GM21825 (cell line): Measurements from ENCODE around the gene GRAMD4.

Experiments
- ATAC-seq: cut with Tn5 transposase; IDR thresholded peaks from one replicate; pipeline ENCODE4 v1.9.1; 2021; ENCODE audit warnings: mild to moderate bottlenecking, moderate library complexity; ENCODE audit not compliant: unreplicated experiment

GRAMD4 gene, protein sequence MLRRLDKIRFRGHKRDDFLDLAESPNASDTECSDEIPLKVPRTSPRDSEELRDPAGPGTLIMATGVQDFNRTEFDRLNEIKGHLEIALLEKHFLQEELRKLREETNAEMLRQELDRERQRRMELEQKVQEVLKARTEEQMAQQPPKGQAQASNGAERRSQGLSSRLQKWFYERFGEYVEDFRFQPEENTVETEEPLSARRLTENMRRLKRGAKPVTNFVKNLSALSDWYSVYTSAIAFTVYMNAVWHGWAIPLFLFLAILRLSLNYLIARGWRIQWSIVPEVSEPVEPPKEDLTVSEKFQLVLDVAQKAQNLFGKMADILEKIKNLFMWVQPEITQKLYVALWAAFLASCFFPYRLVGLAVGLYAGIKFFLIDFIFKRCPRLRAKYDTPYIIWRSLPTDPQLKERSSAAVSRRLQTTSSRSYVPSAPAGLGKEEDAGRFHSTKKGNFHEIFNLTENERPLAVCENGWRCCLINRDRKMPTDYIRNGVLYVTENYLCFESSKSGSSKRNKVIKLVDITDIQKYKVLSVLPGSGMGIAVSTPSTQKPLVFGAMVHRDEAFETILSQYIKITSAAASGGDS

DNA sequence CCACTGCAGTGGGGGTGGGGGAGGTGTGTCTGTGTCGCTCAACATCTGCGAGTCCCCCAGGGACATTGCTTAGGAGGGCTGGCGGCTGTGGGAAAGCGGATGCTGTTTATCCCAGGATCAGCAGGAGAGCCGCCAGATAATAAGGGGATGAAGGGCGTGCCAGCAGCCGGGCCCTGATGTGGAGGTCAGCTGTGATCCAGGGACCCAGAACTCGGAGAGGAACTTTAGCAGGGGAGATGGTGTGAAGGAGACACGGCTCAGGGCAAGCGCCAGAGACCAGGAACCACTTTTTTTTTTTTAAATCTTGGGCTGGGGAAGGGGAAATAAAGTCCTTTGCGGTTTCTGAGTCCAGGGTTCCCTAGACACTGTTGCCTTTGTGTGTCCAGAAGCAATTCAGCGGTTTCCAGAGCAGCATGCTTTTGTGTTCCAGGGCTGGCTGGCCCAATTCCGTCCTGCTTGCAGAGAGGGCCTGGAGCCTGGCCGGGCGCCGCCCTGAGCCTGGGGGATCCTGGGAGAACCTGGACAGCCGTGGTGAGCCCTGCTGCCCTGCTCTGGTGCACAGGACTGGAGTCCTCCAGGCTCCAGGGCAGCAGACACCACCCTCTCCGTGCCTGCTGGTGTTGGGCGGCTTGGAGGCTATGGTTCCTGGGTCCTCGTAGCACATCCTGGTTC, at the start of gene GRAMD4:
TSS of gene GRAMD4 (plus strand) at position 557 of the 672 bp plus-strand sequence. CDS start 6,414 bp downstream, outside the sequence.
- no peak for ATAC-seq

DNA sequence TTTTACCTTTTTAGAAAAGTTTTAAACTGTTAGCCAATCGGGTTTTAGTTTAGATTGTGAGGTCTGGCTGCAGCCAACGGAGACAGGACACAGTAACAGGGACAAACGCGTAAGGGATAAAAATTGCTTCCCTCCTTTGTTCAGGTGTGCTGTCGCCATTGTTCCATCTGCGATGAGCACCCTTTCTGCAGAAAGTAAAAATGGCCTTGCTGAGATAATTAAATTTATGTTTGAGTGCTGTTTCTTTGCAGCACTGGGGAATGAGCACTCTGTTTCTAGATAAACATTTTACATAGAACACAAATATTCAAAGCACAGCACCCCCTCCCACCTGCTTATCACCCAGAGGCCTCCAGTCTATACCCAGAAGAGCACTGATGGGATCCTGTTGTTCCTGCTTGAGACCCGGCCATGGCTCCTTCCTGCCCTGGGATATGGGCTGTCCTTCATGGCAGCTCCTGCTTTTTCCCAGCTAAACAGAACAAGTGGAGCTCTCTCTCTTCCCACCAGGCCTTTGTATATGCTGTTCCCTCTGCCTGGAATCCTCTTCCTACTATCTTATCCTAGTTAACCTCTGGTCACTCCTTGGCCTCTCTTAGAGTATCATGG, 48.4 kb upstream of the GRAMD4 start:
- no peak for ATAC-seq

GRCh38 chr22:46572911-46573780, 47.0 kb upstream of the GRAMD4 start:
- ATAC-seq: no peak

DNA sequence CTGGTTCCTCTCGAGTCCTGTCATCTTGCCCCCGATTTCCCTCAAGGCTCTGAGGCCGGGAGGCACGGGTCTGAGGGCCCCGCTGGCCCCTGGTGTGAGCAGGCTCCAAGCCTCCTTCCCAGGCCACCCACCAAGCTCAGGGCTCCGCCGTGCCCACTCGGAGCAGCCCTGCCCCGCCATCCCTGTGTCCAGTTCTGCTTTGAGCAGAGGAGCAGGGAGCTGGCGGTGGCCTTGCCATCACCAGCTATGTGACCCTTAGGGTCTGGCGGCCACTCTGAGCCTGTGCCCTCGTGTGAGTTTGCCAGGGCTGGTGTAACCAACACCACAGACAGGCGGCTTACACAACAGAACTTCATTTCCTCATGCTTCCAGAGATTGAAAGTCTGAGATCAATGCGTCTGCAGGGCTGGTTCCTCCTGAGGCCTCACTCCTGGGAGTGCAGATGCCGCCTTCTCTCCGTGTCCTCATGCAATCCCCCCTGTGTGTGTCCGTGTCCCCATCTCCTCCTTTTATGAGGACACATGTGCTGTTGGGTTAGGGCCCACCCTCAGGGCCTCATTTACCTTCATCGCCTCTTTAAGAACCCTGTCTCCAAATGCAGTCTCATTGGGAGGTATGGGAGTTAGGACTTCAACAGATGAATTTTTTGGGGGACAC, 46.3 kb upstream of the GRAMD4 start:
- no peak for ATAC-seq

GRCh38 chr22:46574438-46574992, 45.7 kb upstream of the GRAMD4 start:
- ATAC-seq: no peak

GRCh38 chr22:46574993-46575910, 44.9 kb upstream of the GRAMD4 start:
- no peak for ATAC-seq

- no peak for ATAC-seq
Observed at GRCh38 chr22:46575911-46576555, 44.2 kb upstream of the GRAMD4 start.

- ATAC-seq: no peak
Observed at GRCh38 chr22:46576556-46577367, 43.4 kb upstream of the GRAMD4 start.

GRCh38 chr22:46577368-46578249, 42.6 kb upstream of the GRAMD4 start:
- ATAC-seq: no peak

DNA sequence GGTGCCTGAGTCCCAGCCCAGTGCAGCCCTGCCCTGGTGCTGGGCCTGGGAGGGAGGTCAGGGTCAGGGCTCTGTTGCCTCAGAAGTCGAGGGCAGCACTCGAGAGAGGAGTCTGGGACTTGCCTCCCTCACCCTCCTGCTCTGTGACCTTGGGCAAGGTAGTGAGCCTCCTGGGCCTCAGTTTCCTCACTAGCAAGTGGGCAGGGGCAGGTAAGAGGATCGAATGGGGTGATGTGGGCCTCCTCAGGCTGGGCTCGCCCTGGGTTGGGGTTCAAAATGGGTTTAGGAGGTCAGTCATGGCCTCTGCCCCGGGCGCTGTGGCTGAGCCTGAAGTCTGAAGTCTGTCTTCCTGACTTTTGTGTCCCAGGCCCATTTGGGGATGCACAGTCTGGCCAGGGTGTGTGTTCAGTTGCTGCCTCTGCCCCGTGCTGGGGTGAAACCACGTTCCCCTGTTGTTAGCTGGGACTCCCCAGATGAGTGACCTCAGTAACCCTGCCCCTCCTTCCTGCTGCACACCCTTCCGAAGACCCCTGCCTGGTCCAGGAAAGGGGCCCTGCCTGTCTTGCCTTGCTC, 41.8 kb upstream of the GRAMD4 start:
- no peak for ATAC-seq

GRCh38 chr22:46578824-46579561, 41.2 kb upstream of the GRAMD4 start:
- no peak for ATAC-seq

GRCh38 chr22:46579751-46580449, 40.3 kb upstream of the GRAMD4 start:
- ATAC-seq: no peak

DNA sequence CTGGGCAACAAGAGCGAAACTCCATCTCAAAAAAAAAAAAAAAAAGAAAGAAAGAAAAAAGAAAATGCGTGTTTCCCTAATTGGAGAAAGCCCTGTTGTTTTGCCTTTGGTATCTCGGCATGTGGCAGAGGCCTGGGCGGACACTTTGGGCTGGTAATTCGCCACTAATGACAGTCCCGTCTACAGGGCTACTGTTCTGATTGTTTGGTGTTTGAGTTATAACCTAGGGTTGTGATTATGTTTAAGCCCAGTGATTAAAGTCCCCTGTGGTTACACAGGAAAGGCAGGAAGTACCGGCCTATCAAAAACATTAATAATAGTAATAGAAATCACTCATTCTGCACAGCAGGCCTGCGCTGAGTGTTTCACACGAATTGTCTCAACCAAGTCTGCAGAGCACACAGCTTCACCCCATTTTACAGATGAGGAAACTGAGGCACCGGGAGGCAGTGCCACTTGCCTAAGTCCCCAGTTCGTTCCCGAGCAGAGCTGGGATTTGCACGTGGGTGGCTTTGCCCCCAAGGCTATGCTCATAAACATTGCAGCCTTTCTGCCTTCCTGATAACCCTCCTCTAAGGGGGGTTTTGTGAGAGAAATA, 39.1 kb upstream of the GRAMD4 start:
- ATAC-seq: no peak

DNA sequence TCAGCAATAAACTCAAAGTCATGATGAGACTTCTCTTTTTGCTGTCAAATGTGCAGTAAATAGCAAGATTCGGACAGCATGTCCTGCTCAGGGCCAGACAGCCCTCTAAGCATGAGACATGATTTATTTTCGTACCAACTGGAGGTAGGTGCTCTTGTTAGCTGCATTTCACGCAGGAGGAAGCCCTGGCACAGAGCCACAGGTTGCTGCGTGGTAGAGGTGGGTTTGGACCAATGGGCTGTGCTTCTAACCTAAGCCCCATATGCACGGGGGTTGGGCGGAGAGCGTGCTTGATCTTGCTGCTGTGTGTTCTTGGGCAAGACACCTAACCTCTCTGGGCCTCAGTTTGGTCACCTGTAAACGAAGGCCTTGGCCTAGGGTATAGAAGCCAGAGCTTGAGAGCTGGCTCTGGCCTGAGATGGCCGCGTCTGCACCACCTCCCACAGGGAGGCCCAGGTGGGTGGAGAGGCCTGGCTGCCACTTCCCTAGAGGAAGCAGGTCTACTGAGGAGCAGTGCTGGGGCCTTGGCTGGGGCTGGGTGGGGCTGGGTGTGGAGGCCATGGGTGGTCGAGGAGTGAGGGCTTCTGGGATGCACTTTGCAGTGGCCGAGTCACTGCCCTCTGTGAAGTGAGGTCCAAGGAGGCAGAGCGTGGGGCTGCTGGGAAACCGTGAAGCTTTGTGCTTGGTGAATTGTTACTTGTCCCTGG, 38.5 kb upstream of the GRAMD4 start:
- ATAC-seq: no peak
